GM12878 (cell line): Measurements from ENCODE around the gene ISG15. TPM values are rescaled to one million over a fixed set of nuclear protein-coding genes. Genes with fewer than 3 reads are reported as not detected.

Experiments
- CEBPB ChIP-seq, 2 experiments: fragments of 150-350 bp in 1 of 2; IDR thresholded peaks; 2 replicates each; pipeline ENCODE4 v1.6.1; 2012 to 2014; ENCODE audit warnings: low read depth in 2 of 2, low read length in 2 of 2, borderline replicate concordance in 1 of 2, inconsistent platforms in 1 of 2
- JUND ChIP-seq: IDR thresholded peaks from 2 replicates; pipeline ENCODE4 v1.6.1; 2012; ENCODE audit warnings: low read depth, mild to moderate bottlenecking, low read length, improper control_type of control experiment, moderate library complexity
- MEF2B ChIP-seq: fragments of 450-650 bp; IDR thresholded peaks from 2 replicates; pipeline ENCODE4 v1.6.1; 2018; ENCODE audit warnings: mild to moderate bottlenecking, moderate library complexity; ENCODE audit not compliant: partially characterized antibody, poor library complexity, severe bottlenecking
- MYB ChIP-seq: fragments of 150-350 bp; IDR thresholded peaks from 2 replicates; pipeline ENCODE4 v1.6.1; 2014; ENCODE audit warnings: mild to moderate bottlenecking, low read depth, low read length, borderline replicate concordance
- NFYB ChIP-seq: IDR thresholded peaks from 2 replicates; pipeline ENCODE4 v1.6.1; 2011; ENCODE audit warnings: low read depth, mild to moderate bottlenecking, low read length, improper control_type of control experiment, moderate library complexity; ENCODE audit not compliant: insufficient read depth
- POU2F2 ChIP-seq: IDR thresholded peaks from 3 replicates; pipeline ENCODE4 v1.6.1; 2011; ENCODE audit warnings: low read depth, mild to moderate bottlenecking, low read length, borderline replicate concordance
- SIN3A ChIP-seq: IDR thresholded peaks from 2 replicates; pipeline ENCODE4 v1.6.1; 2012; ENCODE audit warnings: low read depth, low read length, improper control_type of control experiment
- SIX5 ChIP-seq: IDR thresholded peaks from 2 replicates; pipeline ENCODE4 v1.6.1; 2011; ENCODE audit warnings: mild to moderate bottlenecking, low read depth, low read length, moderate library complexity; ENCODE audit not compliant: severe bottlenecking
- SKIL ChIP-seq: fragments of 450-650 bp; IDR thresholded peaks from 2 replicates; pipeline ENCODE4 v1.6.1; 2017; ENCODE audit warnings: mild to moderate bottlenecking, low read depth, inconsistent platforms; ENCODE audit not compliant: poor library complexity, severe bottlenecking
- TBL1XR1 ChIP-seq: IDR thresholded peaks from 2 replicates; pipeline ENCODE4 v1.6.1; 2012; ENCODE audit warnings: low read depth, low read length, improper control_type of control experiment
- ZNF592 ChIP-seq: fragments of 450-650 bp; IDR thresholded peaks from 2 replicates; pipeline ENCODE4 v1.6.1; 2017; ENCODE audit warnings: mild to moderate bottlenecking, moderate library complexity
- ZNF622 ChIP-seq: fragments of 450-650 bp; IDR thresholded peaks from 2 replicates; pipeline ENCODE4 v1.6.1; 2017; ENCODE audit warnings: mild to moderate bottlenecking, inconsistent platforms
- ZZZ3 ChIP-seq: IDR thresholded peaks from 2 replicates; pipeline ENCODE4 v1.6.1; 2011; ENCODE audit warnings: low read depth; ENCODE audit not compliant: control insufficient read depth, insufficient read length
- polyA plus RNA-seq, 11 experiments: library from polyadenylated mRNA; depleted of rRNA in 4 of 11; unstranded in 6 of 11; stranded (reverse) in 5 of 11; fragments of >200 nt; fragmentation: Nextera tagmentation in 4 of 11; fragmentation: Illumina TruSeq in 1 of 11; extraction: Ambion mirVana in 4 of 11; extraction: Trizol in 1 of 11; gene quantifications; 1 replicate in 1 of 11; 2 replicates in 10 of 11; pipeline versions ENCODE4 v1.2.1 to v1.2.3, GENCODE V29; 2011 to 2016; ENCODE audit warnings: inconsistent platforms in 2 of 11, missing spikeins in 2 of 11, low read depth in 1 of 11
- total RNA-seq, 4 experiments: library from RNA; depleted of rRNA in 3 of 4; stranded (reverse); fragments of >200 nt in 3 of 4; fragmentation: Illumina TruSeq in 1 of 4; extraction: Trizol in 1 of 4; gene quantifications; 2 replicates each; pipeline versions ENCODE4 v1.2.1 to v1.2.3, GENCODE V29; 2013 to 2021
- TF ChIP-seq, protein P1 (sequence below): fragments of 450-650 bp; IDR thresholded peaks from 2 replicates; pipeline ENCODE4 v1.6.1; 2017; ENCODE audit warnings: mild to moderate bottlenecking, moderate library complexity
- TF ChIP-seq, protein P2 (sequence below): fragments of 150-350 bp; IDR thresholded peaks from 2 replicates; pipeline ENCODE4 v1.6.1; 2016; ENCODE audit warnings: low read depth, low read length

ISG15 gene
- total and polyA plus RNA-seq, 10 of the 15 experiments (the other 5 are each of a cell fraction or from before 2014, with no cell fraction given): 7.8 to 384 (median 274) TPM

- TF ChIP-seq SKIL (no peak), MYB (no peak), ZNF592 (0 out of 2 replicates have a peak, but pooled peaks have one; percentile 12), NFYB (peak; percentile 78; the same call in 1 of the 2 replicates), ZZZ3 (no peak), SIX5 (no peak), MEF2B (peak; percentile 93), ZNF622 (no peak), CEBPB (IDR thresholded peaks at IDR 0.05; ENCODE audit: borderline replicate concordance in 1 of 2, low read depth in 2 of 2, low read length in 2 of 2) (no peak), SIN3A (no peak), JUND (peak; percentile 49; the same call in 1 of the 2 replicates), TBL1XR1 (peak; percentile 52; the same call in 1 of the 2 replicates), POU2F2 (peak; percentile 100)
- TF ChIP-seq, protein P1, sequence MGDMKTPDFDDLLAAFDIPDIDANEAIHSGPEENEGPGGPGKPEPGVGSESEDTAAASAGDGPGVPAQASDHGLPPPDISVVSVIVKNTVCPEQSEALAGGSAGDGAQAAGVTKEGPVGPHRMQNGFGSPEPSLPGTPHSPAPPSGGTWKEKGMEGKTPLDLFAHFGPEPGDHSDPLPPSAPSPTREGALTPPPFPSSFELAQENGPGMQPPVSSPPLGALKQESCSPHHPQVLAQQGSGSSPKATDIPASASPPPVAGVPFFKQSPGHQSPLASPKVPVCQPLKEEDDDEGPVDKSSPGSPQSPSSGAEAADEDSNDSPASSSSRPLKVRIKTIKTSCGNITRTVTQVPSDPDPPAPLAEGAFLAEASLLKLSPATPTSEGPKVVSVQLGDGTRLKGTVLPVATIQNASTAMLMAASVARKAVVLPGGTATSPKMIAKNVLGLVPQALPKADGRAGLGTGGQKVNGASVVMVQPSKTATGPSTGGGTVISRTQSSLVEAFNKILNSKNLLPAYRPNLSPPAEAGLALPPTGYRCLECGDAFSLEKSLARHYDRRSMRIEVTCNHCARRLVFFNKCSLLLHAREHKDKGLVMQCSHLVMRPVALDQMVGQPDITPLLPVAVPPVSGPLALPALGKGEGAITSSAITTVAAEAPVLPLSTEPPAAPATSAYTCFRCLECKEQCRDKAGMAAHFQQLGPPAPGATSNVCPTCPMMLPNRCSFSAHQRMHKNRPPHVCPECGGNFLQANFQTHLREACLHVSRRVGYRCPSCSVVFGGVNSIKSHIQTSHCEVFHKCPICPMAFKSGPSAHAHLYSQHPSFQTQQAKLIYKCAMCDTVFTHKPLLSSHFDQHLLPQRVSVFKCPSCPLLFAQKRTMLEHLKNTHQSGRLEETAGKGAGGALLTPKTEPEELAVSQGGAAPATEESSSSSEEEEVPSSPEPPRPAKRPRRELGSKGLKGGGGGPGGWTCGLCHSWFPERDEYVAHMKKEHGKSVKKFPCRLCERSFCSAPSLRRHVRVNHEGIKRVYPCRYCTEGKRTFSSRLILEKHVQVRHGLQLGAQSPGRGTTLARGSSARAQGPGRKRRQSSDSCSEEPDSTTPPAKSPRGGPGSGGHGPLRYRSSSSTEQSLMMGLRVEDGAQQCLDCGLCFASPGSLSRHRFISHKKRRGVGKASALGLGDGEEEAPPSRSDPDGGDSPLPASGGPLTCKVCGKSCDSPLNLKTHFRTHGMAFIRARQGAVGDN: peak; percentile 86
- TF ChIP-seq, protein P2, sequence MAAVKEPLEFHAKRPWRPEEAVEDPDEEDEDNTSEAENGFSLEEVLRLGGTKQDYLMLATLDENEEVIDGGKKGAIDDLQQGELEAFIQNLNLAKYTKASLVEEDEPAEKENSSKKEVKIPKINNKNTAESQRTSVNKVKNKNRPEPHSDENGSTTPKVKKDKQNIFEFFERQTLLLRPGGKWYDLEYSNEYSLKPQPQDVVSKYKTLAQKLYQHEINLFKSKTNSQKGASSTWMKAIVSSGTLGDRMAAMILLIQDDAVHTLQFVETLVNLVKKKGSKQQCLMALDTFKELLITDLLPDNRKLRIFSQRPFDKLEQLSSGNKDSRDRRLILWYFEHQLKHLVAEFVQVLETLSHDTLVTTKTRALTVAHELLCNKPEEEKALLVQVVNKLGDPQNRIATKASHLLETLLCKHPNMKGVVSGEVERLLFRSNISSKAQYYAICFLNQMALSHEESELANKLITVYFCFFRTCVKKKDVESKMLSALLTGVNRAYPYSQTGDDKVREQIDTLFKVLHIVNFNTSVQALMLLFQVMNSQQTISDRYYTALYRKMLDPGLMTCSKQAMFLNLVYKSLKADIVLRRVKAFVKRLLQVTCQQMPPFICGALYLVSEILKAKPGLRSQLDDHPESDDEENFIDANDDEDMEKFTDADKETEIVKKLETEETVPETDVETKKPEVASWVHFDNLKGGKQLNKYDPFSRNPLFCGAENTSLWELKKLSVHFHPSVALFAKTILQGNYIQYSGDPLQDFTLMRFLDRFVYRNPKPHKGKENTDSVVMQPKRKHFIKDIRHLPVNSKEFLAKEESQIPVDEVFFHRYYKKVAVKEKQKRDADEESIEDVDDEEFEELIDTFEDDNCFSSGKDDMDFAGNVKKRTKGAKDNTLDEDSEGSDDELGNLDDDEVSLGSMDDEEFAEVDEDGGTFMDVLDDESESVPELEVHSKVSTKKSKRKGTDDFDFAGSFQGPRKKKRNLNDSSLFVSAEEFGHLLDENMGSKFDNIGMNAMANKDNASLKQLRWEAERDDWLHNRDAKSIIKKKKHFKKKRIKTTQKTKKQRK: no peak
Measured at GRCh38 chr1:1033009-1033587, 19.8 kb downstream of the ISG15 start (continued).
